HepG2 (cell line): ENCODE data around the gene SLC2A2. TPM values are rescaled to one million over a fixed set of nuclear protein-coding genes. Genes with fewer than 3 reads are reported as not detected.

Experiments used
- BCL6 ChIP-seq: IDR thresholded peaks from 2 replicates; pipeline ENCODE4 v1.6.1; 2016; ENCODE audit warnings: missing genetic modification reagents, missing compliant biosample characterization
- CEBPB ChIP-seq: IDR thresholded peaks from 2 replicates; pipeline ENCODE4 v1.6.1; 2011; ENCODE audit warnings: low read depth, low read length, improper control_type of control experiment, borderline replicate concordance
- ISL2 ChIP-seq: sonication (generic); formaldehyde crosslinking; IDR thresholded peaks from 2 replicates; pipeline ENCODE4 v1.5.0; 2020; ENCODE audit warnings: missing genetic modification reagents
- MIER2 ChIP-seq: IDR thresholded peaks from 2 replicates; pipeline ENCODE4 v1.6.1; 2016; ENCODE audit warnings: missing biosample characterization, missing genetic modification reagents
- NR2F2 ChIP-seq: IDR thresholded peaks from 2 replicates; pipeline ENCODE4 v1.6.1; 2012; ENCODE audit warnings: low read depth, inconsistent platforms, borderline replicate concordance
- PHF5A ChIP-seq: IDR thresholded peaks from one replicate; pipeline ENCODE4 v1.6.1; 2018; ENCODE audit warnings: low read depth, missing genetic modification reagents; ENCODE audit not compliant: unreplicated experiment
- RXRB ChIP-seq: IDR thresholded peaks from 2 replicates; pipeline ENCODE4 v1.6.1; 2016; ENCODE audit warnings: borderline replicate concordance, missing genetic modification reagents, missing compliant biosample characterization
- ZBTB1 ChIP-seq: sonication (generic); formaldehyde crosslinking; IDR thresholded peaks from 2 replicates; pipeline ENCODE4 v1.4.0; 2020; ENCODE audit warnings: missing genetic modification reagents, borderline replicate concordance
- ZC3H4 ChIP-seq: sonication (generic); formaldehyde crosslinking; IDR thresholded peaks from 2 replicates; pipeline ENCODE4 v1.4.0; 2020; ENCODE audit warnings: missing genetic modification reagents, borderline replicate concordance
- ZNF101 ChIP-seq: sonication (generic); formaldehyde crosslinking; IDR thresholded peaks from 2 replicates; pipeline ENCODE4 v1.4.0; 2020; ENCODE audit warnings: mild to moderate bottlenecking, low read depth, missing genetic modification reagents, borderline replicate concordance
- ZNF33B ChIP-seq: sonication (generic); formaldehyde crosslinking; IDR thresholded peaks from 2 replicates; pipeline ENCODE4 v1.5.1; 2020; ENCODE audit warnings: mild to moderate bottlenecking, missing genetic modification reagents
- ZNF567 ChIP-seq: sonication (generic); formaldehyde crosslinking; IDR thresholded peaks from 2 replicates; pipeline ENCODE4 v1.8.1; 2023; ENCODE audit warnings: mild to moderate bottlenecking, missing genetic modification reagents, borderline replicate concordance
- ZNF75D ChIP-seq: sonication (generic); formaldehyde crosslinking; IDR thresholded peaks from 2 replicates; pipeline ENCODE4 v1.8.1; 2023; ENCODE audit warnings: missing genetic modification reagents, mild to moderate bottlenecking, borderline replicate concordance
- ZNF773 ChIP-seq: sonication (generic); formaldehyde crosslinking; IDR thresholded peaks from 2 replicates; pipeline ENCODE4 v1.4.0; 2020; ENCODE audit warnings: missing genetic modification reagents, borderline replicate concordance
- polyA plus RNA-seq, 8 experiments: library from polyadenylated mRNA; depleted of rRNA in 3 of 8; stranded (reverse) in 7 of 8; unstranded in 1 of 8; fragments of >200 nt; fragmentation: Illumina TruSeq in 4 of 8; extraction: Trizol in 4 of 8; gene quantifications; 2 replicates each; pipeline versions ENCODE4 v1.2.1 to v1.2.3, GENCODE V29; 2011 to 2016; ENCODE audit warnings: low read depth in 4 of 8, missing spikeins in 1 of 8, mixed read lengths in 1 of 8; ENCODE audit not compliant: insufficient read depth in 1 of 8
- total RNA-seq, 5 experiments: library from RNA; depleted of rRNA; stranded (reverse); fragments of >200 nt; fragmentation: Illumina TruSeq; extraction: Trizol; gene quantifications; 2 replicates each; pipeline ENCODE4 v1.2.3, GENCODE V29; 2016; ENCODE audit warnings: low read depth in 1 of 5
- TF ChIP-seq, protein P1 (sequence below): sonication (generic); formaldehyde crosslinking; IDR thresholded peaks from 2 replicates; pipeline ENCODE4 v1.4.0; 2020; ENCODE audit warnings: missing genetic modification reagents, low read depth, mild to moderate bottlenecking, borderline replicate concordance
- TF ChIP-seq, protein P2 (sequence below): IDR thresholded peaks from 2 replicates; pipeline ENCODE4 v1.4.0; 2020; ENCODE audit warnings: mild to moderate bottlenecking, missing genetic modification reagents
- TF ChIP-seq, protein P3 (sequence below): sonication (generic); formaldehyde crosslinking; IDR thresholded peaks from 2 replicates; pipeline ENCODE4 v1.5.0; 2020; ENCODE audit warnings: missing genetic modification reagents, mild to moderate bottlenecking, borderline replicate concordance
- TF ChIP-seq, protein P4 (sequence below): sonication (generic); formaldehyde crosslinking; IDR thresholded peaks from 2 replicates; pipeline ENCODE4 v1.4.0; 2020; ENCODE audit warnings: missing genetic modification reagents

The SLC2A2 gene
- total and polyA plus RNA-seq, 2 of the 13 experiments (the other 11 are each of a cell fraction or from before 2014, with no cell fraction given), result 19.5 to 23.2 TPM

DNA sequence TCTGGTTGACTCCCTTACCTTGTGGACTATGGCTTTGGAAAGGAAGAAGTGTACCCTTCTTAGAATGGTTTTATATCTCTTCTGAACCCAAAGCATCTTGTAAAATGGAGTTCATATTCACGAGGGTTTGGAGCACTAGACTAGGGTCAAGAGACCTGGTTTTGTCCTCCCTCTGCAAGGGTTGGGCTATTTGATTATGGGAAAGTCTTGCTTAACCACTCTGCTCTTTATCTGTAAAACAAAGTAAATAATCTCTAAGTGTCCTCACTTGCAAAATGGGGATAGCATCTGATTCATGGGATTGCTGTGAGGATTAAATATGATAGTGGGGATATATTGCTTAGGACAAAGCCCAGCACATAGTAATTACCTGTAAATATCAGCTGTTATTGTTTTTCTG, 17.9 kb upstream of the SLC2A2 start (continued):
- TF ChIP-seq, protein P1, sequence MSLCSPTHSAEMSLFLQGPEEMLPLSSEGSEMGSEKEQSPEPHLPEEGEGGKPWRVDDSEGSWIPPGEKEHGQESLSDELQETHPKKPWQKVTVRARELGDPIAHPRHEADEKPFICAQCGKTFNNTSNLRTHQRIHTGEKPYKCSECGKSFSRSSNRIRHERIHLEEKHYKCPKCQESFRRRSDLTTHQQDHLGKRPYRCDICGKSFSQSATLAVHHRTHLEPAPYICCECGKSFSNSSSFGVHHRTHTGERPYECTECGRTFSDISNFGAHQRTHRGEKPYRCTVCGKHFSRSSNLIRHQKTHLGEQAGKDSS, result no peak
- peak; percentile 61 for TF ChIP-seq BCL6 (CRISPR knock-in tag)
- no peak for TF ChIP-seq ZC3H4
- no peak for TF ChIP-seq ZNF33B (CRISPR knock-in tag)
- no peak for TF ChIP-seq ZNF567
- TF ChIP-seq ZNF101, result no peak
- no peak for TF ChIP-seq ZNF75D (CRISPR knock-in tag)
- TF ChIP-seq, protein P2, sequence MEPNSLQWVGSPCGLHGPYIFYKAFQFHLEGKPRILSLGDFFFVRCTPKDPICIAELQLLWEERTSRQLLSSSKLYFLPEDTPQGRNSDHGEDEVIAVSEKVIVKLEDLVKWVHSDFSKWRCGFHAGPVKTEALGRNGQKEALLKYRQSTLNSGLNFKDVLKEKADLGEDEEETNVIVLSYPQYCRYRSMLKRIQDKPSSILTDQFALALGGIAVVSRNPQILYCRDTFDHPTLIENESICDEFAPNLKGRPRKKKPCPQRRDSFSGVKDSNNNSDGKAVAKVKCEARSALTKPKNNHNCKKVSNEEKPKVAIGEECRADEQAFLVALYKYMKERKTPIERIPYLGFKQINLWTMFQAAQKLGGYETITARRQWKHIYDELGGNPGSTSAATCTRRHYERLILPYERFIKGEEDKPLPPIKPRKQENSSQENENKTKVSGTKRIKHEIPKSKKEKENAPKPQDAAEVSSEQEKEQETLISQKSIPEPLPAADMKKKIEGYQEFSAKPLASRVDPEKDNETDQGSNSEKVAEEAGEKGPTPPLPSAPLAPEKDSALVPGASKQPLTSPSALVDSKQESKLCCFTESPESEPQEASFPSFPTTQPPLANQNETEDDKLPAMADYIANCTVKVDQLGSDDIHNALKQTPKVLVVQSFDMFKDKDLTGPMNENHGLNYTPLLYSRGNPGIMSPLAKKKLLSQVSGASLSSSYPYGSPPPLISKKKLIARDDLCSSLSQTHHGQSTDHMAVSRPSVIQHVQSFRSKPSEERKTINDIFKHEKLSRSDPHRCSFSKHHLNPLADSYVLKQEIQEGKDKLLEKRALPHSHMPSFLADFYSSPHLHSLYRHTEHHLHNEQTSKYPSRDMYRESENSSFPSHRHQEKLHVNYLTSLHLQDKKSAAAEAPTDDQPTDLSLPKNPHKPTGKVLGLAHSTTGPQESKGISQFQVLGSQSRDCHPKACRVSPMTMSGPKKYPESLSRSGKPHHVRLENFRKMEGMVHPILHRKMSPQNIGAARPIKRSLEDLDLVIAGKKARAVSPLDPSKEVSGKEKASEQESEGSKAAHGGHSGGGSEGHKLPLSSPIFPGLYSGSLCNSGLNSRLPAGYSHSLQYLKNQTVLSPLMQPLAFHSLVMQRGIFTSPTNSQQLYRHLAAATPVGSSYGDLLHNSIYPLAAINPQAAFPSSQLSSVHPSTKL (CRISPR knock-in tag), result peak; percentile 52; the same call in 1 of the 2 replicates
- no peak; the same call in 1 of the 2 replicates for TF ChIP-seq RXRB (CRISPR knock-in tag)
- TF ChIP-seq NR2F2, result peak; percentile 62; the same call in 1 of the 2 replicates
- TF ChIP-seq MIER2, result no peak
- TF ChIP-seq, protein P3, sequence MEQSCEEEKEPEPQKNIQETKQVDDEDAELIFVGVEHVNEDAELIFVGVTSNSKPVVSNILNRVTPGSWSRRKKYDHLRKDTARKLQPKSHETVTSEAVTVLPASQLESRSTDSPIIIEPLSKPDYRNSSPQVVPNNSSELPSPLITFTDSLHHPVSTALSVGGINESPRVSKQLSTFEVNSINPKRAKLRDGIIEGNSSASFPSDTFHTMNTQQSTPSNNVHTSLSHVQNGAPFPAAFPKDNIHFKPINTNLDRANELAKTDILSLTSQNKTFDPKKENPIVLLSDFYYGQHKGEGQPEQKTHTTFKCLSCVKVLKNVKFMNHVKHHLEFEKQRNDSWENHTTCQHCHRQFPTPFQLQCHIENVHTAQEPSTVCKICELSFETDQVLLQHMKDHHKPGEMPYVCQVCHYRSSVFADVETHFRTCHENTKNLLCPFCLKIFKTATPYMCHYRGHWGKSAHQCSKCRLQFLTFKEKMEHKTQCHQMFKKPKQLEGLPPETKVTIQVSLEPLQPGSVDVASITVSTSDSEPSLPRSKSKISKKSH, result no peak
- TF ChIP-seq ZBTB1 (CRISPR knock-in tag), result no peak
- TF ChIP-seq, protein P4, sequence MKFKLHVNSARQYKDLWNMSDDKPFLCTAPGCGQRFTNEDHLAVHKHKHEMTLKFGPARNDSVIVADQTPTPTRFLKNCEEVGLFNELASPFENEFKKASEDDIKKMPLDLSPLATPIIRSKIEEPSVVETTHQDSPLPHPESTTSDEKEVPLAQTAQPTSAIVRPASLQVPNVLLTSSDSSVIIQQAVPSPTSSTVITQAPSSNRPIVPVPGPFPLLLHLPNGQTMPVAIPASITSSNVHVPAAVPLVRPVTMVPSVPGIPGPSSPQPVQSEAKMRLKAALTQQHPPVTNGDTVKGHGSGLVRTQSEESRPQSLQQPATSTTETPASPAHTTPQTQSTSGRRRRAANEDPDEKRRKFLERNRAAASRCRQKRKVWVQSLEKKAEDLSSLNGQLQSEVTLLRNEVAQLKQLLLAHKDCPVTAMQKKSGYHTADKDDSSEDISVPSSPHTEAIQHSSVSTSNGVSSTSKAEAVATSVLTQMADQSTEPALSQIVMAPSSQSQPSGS (CRISPR knock-in tag), result no peak
- peak; percentile 65; the same call in 1 of the 2 replicates for TF ChIP-seq CEBPB
- TF ChIP-seq ISL2 (CRISPR knock-in tag), result peak; percentile 34; the same call in 1 of the 2 replicates
- TF ChIP-seq ZNF773 (CRISPR knock-in tag), result no peak
- no peak for TF ChIP-seq PHF5A (CRISPR knock-in tag)
